Measurements from ENCODE around the gene OR9A2. TPM values are rescaled to one million over a fixed set of nuclear protein-coding genes. Genes with fewer than 3 reads are reported as not detected.

OR9A2 gene
- total RNA-seq, 1 experiment from 2014 or later = not detected

GRCh38 chr7:143000648-143001047 lies 26.3 kb downstream of the OR9A2 start:
- no peak for DNase-seq (ENCODE audit: low read depth, low spot score)
- ChIA-PET POLR2A (no interaction called here), RAD21 (ENCODE audit: low non-redundant PET in 1 of 2, low total read pairs in 2 of 2, uncharacterized antibody in 2 of 2, unreplicated experiment in 2 of 2) (no interaction called here), CTCF (interaction anchor here (1.1 to 18.9 kb wide), 11 partner anchors 91 to 677 kb away, joined by 3 to 331 read pairs (median 5); partner anchors contain the start of gene EPHB6)
- Histone ChIP-seq H3K36me3 (ENCODE audit: control insufficient read depth in 1 of 2, insufficient read depth in 2 of 2, low read length in 2 of 2) (no peaks in the 10 kb centered on the region), H3K27ac (ENCODE audit: low read depth, low read length) (no peak overlapping the region), H3K27me3 (ENCODE audit: insufficient read depth, low read length) (no peaks in the 10 kb centered on the region), H3K4me2 (ENCODE audit: low read length) (no peak overlapping the region), H2AFZ (ENCODE audit: low read depth, low read length, poor library complexity, severe bottlenecking) (no peak overlapping the region), H3K4me1 (ENCODE audit: control insufficient read depth in 1 of 2, insufficient read depth in 2 of 2, low read length in 2 of 2) (peaks cover 0 to 8% of the 10 kb centered on the region in 2 experiments; a peak in 1 of 4 replicates), H3K9me3 (ENCODE audit: control insufficient read depth in 1 of 2, insufficient read depth in 1 of 2, low read depth in 1 of 2, low read length in 2 of 2) (no peaks in the 10 kb centered on the region), H3K9ac (ENCODE audit: low read length) (no peak overlapping the region), H3K79me2 (ENCODE audit: insufficient read depth, low read length) (no peaks in the 10 kb centered on the region), H4K20me1 (ENCODE audit: insufficient read depth) (no peaks in the 10 kb centered on the region), H3K4me3 (replicated peaks in 1 of 2; ENCODE audit: low read depth in 1 of 2, low read length in 2 of 2) (no peak overlapping the region), H3K9me2 (ENCODE audit: insufficient read depth) (no peaks in the 10 kb centered on the region)
- TF ChIP-seq TCF7L2 (IDR thresholded peaks at IDR 0.05; ENCODE audit: borderline replicate concordance, extremely low read depth, insufficient read depth, insufficient read length) = no peak
- TF ChIP-seq POLR2AphosphoS5 (IDR thresholded peaks at IDR 0.05; ENCODE audit: low read depth, low read length) = no peak
- TF ChIP-seq EZH2 (IDR thresholded peaks at IDR 0.05) = no peak
- TF ChIP-seq SIN3A (IDR thresholded peaks at IDR 0.05; ENCODE audit: low read depth) = no peak
- TF ChIP-seq SP1 (IDR thresholded peaks at IDR 0.05; ENCODE audit: low read depth) = no peak
- TF ChIP-seq SRF (IDR thresholded peaks at IDR 0.05; ENCODE audit: low read depth) = no peak
- no peak for TF ChIP-seq ZNF274 (IDR thresholded peaks at IDR 0.05; ENCODE audit: low read depth, low read length)
- TF ChIP-seq ZFX (IDR thresholded peaks at IDR 0.05) = no peak
- TF ChIP-seq, protein P1, sequence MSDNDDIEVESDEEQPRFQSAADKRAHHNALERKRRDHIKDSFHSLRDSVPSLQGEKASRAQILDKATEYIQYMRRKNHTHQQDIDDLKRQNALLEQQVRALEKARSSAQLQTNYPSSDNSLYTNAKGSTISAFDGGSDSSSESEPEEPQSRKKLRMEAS (IDR thresholded peaks at IDR 0.05) = no peak
- no peak for TF ChIP-seq ELF1 (IDR thresholded peaks at IDR 0.05; ENCODE audit: borderline replicate concordance, low read depth)
- no peak for TF ChIP-seq REST (IDR thresholded peaks at IDR 0.05; ENCODE audit: low read depth)
- TF ChIP-seq CEBPB (IDR thresholded peaks at IDR 0.05; ENCODE audit: low read depth) = no peak
- TF ChIP-seq EGR1 (IDR thresholded peaks at IDR 0.05; ENCODE audit: low read depth) = no peak
- TF ChIP-seq RAD21 (IDR thresholded peaks at IDR 0.05; ENCODE audit: low read depth) = no peak
- BruUV-seq (replicated peaks) = no TSS peak
- intact Hi-C loops (cut with micrococcal nuclease) = loop anchor here (5.0 to 10.0 kb wide), 3 partner anchors 396 to 494 kb away; no protein-coding TSS in a partner anchor
- no peak for ATAC-seq
